ENCODE data around the gene USP5.

Gene USP5

GRCh38 chr12:6851921-6852650 is at the start of gene USP5:
USP5 (plus strand) TSS chr12:6852150; CDS start chr12:6852180, 30 bp downstream.
- no peaks in the 10 kb centered on the region for H3K9me3 ChIP-seq (ENCODE audit: low read depth, low read length)
- TF ChIP-seq FOXP2 (optimal IDR thresholded peaks at IDR 0.05; ENCODE audit: control extremely low read depth, extremely low read length, insufficient read depth) (no peak), POLR2AphosphoS5 (IDR thresholded peaks at IDR 0.05; ENCODE audit: borderline replicate concordance, low read depth, low read length) (peak; percentile 69; the same call in 1 of the 2 replicates)
- H3K27ac ChIP-seq: peak within 1 kb of the TSS; percentile 92
- DNase-seq (ENCODE audit: low read depth, low spot score): peak; percentile 97
- H3K36me3 ChIP-seq (ENCODE audit: insufficient read depth, low read length): peaks cover 50% of the 10 kb centered on the region
- peak within 1 kb of the TSS; percentile 86 for H3K9ac ChIP-seq (ENCODE audit: insufficient read length)
- H3K4me3 ChIP-seq: peak within 1 kb of the TSS; percentile 82

- no peak for DNase-seq (ENCODE audit: low read depth, low spot score)
- no peak overlapping the region for H3K4me3 ChIP-seq
- H3K36me3 ChIP-seq (ENCODE audit: insufficient read depth, low read length): no peaks in the 10 kb centered on the region
- TF ChIP-seq EZH2 (IDR thresholded peaks at IDR 0.05) (no peak), FOXP2 (optimal IDR thresholded peaks at IDR 0.05; ENCODE audit: control extremely low read depth, extremely low read length, insufficient read depth) (no peak), POLR2AphosphoS5 (IDR thresholded peaks at IDR 0.05; ENCODE audit: borderline replicate concordance, low read depth, low read length) (no peak)
- no peak overlapping the region for H3K27ac ChIP-seq
- no peak overlapping the region for H3K9ac ChIP-seq (ENCODE audit: insufficient read length)
- no peaks in the 10 kb centered on the region for H3K9me3 ChIP-seq (ENCODE audit: low read depth, low read length)
Measured at GRCh38 chr12:6807170-6807569, 44.8 kb upstream of the USP5 start.

- Histone ChIP-seq H3K4me3 (no peak overlapping the region), H3K9ac (ENCODE audit: insufficient read length) (no peak overlapping the region), H3K36me3 (ENCODE audit: insufficient read depth, low read length) (no peaks in the 10 kb centered on the region), H3K27ac (no peak overlapping the region), H3K9me3 (ENCODE audit: low read depth, low read length) (no peaks in the 10 kb centered on the region)
- no peak for DNase-seq (ENCODE audit: low read depth, low spot score)
- no peak for TF ChIP-seq POLR2AphosphoS5 (IDR thresholded peaks at IDR 0.05; ENCODE audit: borderline replicate concordance, low read depth, low read length)
Measured at GRCh38 chr12:6809056-6809455, 42.9 kb upstream of the USP5 start.

DNA sequence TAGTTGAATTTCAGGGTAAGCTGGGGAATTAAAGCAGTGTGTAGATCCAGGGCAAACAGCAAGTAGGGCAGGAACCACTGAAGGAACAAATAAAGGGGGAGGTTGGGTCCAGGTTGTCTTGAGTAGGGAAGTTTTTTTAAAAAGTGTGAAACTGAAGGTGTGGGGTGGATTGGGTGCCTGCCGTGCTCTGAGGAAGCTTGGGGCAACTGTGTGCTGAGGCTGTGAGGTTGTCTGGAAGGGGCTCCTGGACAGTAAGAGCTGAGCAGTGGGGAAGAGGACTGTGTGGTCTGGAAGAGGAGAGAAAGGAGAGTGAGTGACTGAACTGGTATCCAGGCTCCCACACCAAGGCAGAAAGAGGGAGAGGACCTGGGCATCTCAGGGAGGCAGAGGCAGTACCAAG is 41.2 kb upstream of the USP5 start:
- no peak overlapping the region for H3K4me3 ChIP-seq
- H3K36me3 ChIP-seq (ENCODE audit: insufficient read depth, low read length): no peaks in the 10 kb centered on the region
- TF ChIP-seq FOXP2 (optimal IDR thresholded peaks at IDR 0.05; ENCODE audit: control extremely low read depth, extremely low read length, insufficient read depth) (no peak), POLR2AphosphoS5 (IDR thresholded peaks at IDR 0.05; ENCODE audit: borderline replicate concordance, low read depth, low read length) (no peak), EZH2 (IDR thresholded peaks at IDR 0.05) (no peak)
- no peak overlapping the region for H3K27ac ChIP-seq
- no peak for DNase-seq (ENCODE audit: low read depth, low spot score)
- no peaks in the 10 kb centered on the region for H3K9me3 ChIP-seq (ENCODE audit: low read depth, low read length)
- no peak overlapping the region for H3K9ac ChIP-seq (ENCODE audit: insufficient read length)

GRCh38 chr12:6813363-6813762 is 38.6 kb upstream of the USP5 start:
- Histone ChIP-seq H3K27ac (no peak overlapping the region), H3K9ac (ENCODE audit: insufficient read length) (no peak overlapping the region), H3K36me3 (ENCODE audit: insufficient read depth, low read length) (no peaks in the 10 kb centered on the region), H3K4me3 (no peak overlapping the region), H3K9me3 (ENCODE audit: low read depth, low read length) (no peaks in the 10 kb centered on the region)
- DNase-seq (ENCODE audit: low read depth, low spot score): no peak
- TF ChIP-seq FOXP2 (optimal IDR thresholded peaks at IDR 0.05; ENCODE audit: control extremely low read depth, extremely low read length, insufficient read depth): no peak
- TF ChIP-seq EZH2 (IDR thresholded peaks at IDR 0.05): no peak
- no peak for TF ChIP-seq POLR2AphosphoS5 (IDR thresholded peaks at IDR 0.05; ENCODE audit: borderline replicate concordance, low read depth, low read length)

DNA sequence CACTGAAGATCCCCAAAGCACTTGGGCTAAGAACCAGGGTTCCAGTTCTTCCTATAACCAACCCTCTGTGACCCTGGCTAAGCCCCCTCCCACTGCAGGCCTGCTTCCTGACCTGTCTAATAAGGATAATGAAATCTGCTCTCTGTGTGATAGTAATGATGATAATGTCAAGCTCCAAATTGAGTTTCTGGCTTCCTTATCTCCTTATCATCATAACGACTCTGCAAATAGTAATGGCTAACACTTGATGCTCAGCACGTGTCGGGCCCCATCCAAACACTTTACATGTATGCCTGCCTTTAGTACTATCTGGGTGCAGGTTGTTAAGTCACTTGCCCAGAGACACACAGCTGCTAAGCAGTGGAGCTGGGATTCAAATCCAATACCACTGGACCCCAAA is 35.4 kb upstream of the USP5 start:
- Histone ChIP-seq H3K27ac (no peak overlapping the region), H3K9me3 (ENCODE audit: low read depth, low read length) (no peaks in the 10 kb centered on the region), H3K9ac (ENCODE audit: insufficient read length) (no peak overlapping the region), H3K36me3 (ENCODE audit: insufficient read depth, low read length) (no peaks in the 10 kb centered on the region), H3K4me3 (no peak overlapping the region)
- TF ChIP-seq EZH2 (IDR thresholded peaks at IDR 0.05) (no peak), POLR2AphosphoS5 (IDR thresholded peaks at IDR 0.05; ENCODE audit: borderline replicate concordance, low read depth, low read length) (no peak), FOXP2 (optimal IDR thresholded peaks at IDR 0.05; ENCODE audit: control extremely low read depth, extremely low read length, insufficient read depth) (no peak)
- DNase-seq (ENCODE audit: low read depth, low spot score): no peak

DNA sequence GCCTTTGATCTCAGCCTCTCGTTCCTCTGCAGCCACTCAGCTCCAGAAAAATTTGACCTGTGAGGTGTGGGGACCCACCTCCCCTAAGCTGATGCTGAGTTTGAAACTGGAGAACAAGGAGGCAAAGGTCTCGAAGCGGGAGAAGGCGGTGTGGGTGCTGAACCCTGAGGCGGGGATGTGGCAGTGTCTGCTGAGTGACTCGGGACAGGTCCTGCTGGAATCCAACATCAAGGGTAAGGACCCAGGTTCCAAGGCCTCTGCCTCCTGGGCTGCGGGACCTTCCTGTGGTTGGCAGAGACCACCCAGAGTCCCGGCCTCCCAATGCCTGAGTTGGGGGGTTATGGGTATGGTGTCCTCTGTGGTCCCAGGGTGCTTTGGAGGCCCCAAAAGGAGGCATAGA is 34.9 kb upstream of the USP5 start:
- Histone ChIP-seq H3K9ac (ENCODE audit: insufficient read length) (no peak overlapping the region), H3K9me3 (ENCODE audit: low read depth, low read length) (no peaks in the 10 kb centered on the region), H3K27ac (no peak overlapping the region), H3K36me3 (ENCODE audit: insufficient read depth, low read length) (no peaks in the 10 kb centered on the region), H3K4me3 (no peak overlapping the region)
- no peak for DNase-seq (ENCODE audit: low read depth, low spot score)
- no peak for TF ChIP-seq POLR2AphosphoS5 (IDR thresholded peaks at IDR 0.05; ENCODE audit: borderline replicate concordance, low read depth, low read length)

DNA sequence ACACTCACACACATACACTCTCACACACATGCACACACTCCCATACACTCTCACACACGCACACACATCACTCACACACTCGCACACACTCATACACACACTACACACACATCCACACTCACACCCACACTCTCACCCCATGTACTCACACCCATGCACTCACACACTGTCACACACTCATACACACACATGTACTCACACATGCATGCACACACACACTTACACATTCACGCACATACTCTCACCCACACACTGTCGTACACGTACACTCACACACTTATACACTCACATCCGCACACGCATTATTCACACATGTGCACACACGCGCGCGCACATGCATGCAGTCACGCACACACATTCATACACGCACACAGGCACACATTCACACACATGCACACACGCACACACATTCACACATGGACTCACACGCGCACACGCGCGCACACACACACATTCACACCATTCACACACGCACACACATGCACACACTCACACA is 34.2 kb upstream of the USP5 start:
- TF ChIP-seq FOXP2 (optimal IDR thresholded peaks at IDR 0.05; ENCODE audit: control extremely low read depth, extremely low read length, insufficient read depth): no peak
- TF ChIP-seq EZH2 (IDR thresholded peaks at IDR 0.05): no peak
- no peak for TF ChIP-seq POLR2AphosphoS5 (IDR thresholded peaks at IDR 0.05; ENCODE audit: borderline replicate concordance, low read depth, low read length)
- DNase-seq (ENCODE audit: low read depth, low spot score): no peak
- Histone ChIP-seq H3K9me3 (ENCODE audit: low read depth, low read length) (no peaks in the 10 kb centered on the region), H3K4me3 (no peak overlapping the region), H3K36me3 (ENCODE audit: insufficient read depth, low read length) (no peaks in the 10 kb centered on the region), H3K9ac (ENCODE audit: insufficient read length) (no peak overlapping the region), H3K27ac (no peak overlapping the region)

GRCh38 chr12:6818222-6818621 is 33.7 kb upstream of the USP5 start:
- TF ChIP-seq EZH2 (IDR thresholded peaks at IDR 0.05) (no peak), FOXP2 (optimal IDR thresholded peaks at IDR 0.05; ENCODE audit: control extremely low read depth, extremely low read length, insufficient read depth) (no peak), POLR2AphosphoS5 (IDR thresholded peaks at IDR 0.05; ENCODE audit: borderline replicate concordance, low read depth, low read length) (no peak)
- Histone ChIP-seq H3K9ac (ENCODE audit: insufficient read length) (no peak overlapping the region), H3K9me3 (ENCODE audit: low read depth, low read length) (no peaks in the 10 kb centered on the region), H3K4me3 (no peak overlapping the region), H3K36me3 (ENCODE audit: insufficient read depth, low read length) (no peaks in the 10 kb centered on the region), H3K27ac (no peak overlapping the region)
- no peak for DNase-seq (ENCODE audit: low read depth, low spot score)

Measured in SK-N-MC (cell line).